A549 treated with GW870086 at 1 μM for 4 hours (cell line): ENCODE measurements around the gene IP6K1. TPM values are rescaled to one million over a fixed set of nuclear protein-coding genes. Genes with fewer than 3 reads are reported as not detected.

Source experiments
- total RNA-seq: library from RNA; stranded (reverse); fragments of 200-300 nt; extraction: Qiagen RNA extraction; gene quantifications from 5 replicates; pipeline ENCODE4 v1.2.3, GENCODE V29; 2022; ENCODE audit warnings: low read depth

IP6K1 gene
- 19.7 to 24.1 TPM (median 21.3 TPM) in 5 replicates for total RNA-seq

GRCh38 chr3:49786357-49787181, at the start of gene IP6K1:
TSS of gene IP6K1 (minus strand) at chr3:49786542. CDS start at chr3:49748040, 38,502 bp downstream.

GRCh38 chr3:49813497-49814174, 27.3 kb upstream of the IP6K1 start, which contains the start of gene UBA7:
TSS of gene UBA7 (minus strand) at chr3:49813953. CDS start at chr3:49813787, 166 bp downstream.

GRCh38 chr3:49802719-49803464, 16.6 kb upstream of the IP6K1 start, which contains the start of gene INKA1:
TSS of gene INKA1 (plus strand) at chr3:49803261. CDS start at chr3:49803393, 132 bp downstream.

GRCh38 chr3:49799761-49800160, 13.4 kb upstream of the IP6K1 start, which contains the start of gene CDHR4:
TSS of gene CDHR4 (minus strand) at chr3:49799873. CDS start at chr3:49799812, 61 bp downstream.

GRCh38 chr3:49723628-49724551, 62.5 kb downstream of the IP6K1 start, which contains the start of gene GMPPB:
TSS of gene GMPPB (minus strand) at chr3:49723951. CDS start at chr3:49723726, 225 bp downstream.

GRCh38 chr3:49719214-49719884, 67.0 kb downstream of the IP6K1 start, which contains the start of gene AMIGO3:
TSS of gene AMIGO3 (minus strand) at chr3:49719684. CDS start at chr3:49719465, 219 bp downstream.

GRCh38 chr3:49689046-49689907, 97.1 kb downstream of the IP6K1 start, which contains the start of the genes MST1 and RNF123:
TSS of gene MST1 (minus strand) at chr3:49689474. CDS start at chr3:49688691, 783 bp downstream.
TSS of gene RNF123 (plus strand) at chr3:49689557. CDS start at chr3:49691166, 1,609 bp downstream.

Other genes starting within 250 kb of the IP6K1 start
- gene BSN, start 232.1 kb downstream of the IP6K1 start, total RNA-seq: 0.05 to 0.22 TPM (median 0.15 TPM) in 5 replicates
- gene APEH, start 112.2 kb downstream of the IP6K1 start, total RNA-seq: 57.3 to 70.8 TPM (median 63.6 TPM) in 5 replicates
- gene MST1, start 97.1 kb downstream of the IP6K1 start, total RNA-seq: 1.2 to 2.2 TPM (median 1.7 TPM) in 5 replicates
- gene RNF123, start 97.0 kb downstream of the IP6K1 start, total RNA-seq: 10.2 to 15.0 TPM (median 13.6 TPM) in 5 replicates
- 0.52 to 1.8 TPM (median 0.64 TPM) in 5 replicates for gene AMIGO3, start 66.9 kb downstream of the IP6K1 start, total RNA-seq
- gene GMPPB, start 62.6 kb downstream of the IP6K1 start, total RNA-seq: 14.9 to 18.9 TPM (median 18.2 TPM) in 5 replicates
- gene CDHR4, start 13.3 kb upstream of the IP6K1 start, total RNA-seq: 0.21 to 0.52 TPM (median 0.32 TPM) in 4 of 5 replicates, not detected in the other
- 1.1 to 2.3 TPM (median 1.9 TPM) in 5 replicates for gene INKA1, start 16.7 kb upstream of the IP6K1 start, total RNA-seq
- 0.32 to 1.0 TPM (median 0.60 TPM) in 5 replicates for gene UBA7, start 27.4 kb upstream of the IP6K1 start, total RNA-seq
- gene TRAIP, start 70.0 kb upstream of the IP6K1 start, total RNA-seq: 9.2 to 14.6 TPM (median 12.7 TPM) in 5 replicates
- gene CAMKV, start 83.4 kb upstream of the IP6K1 start, total RNA-seq: 0.30 to 0.63 TPM (median 0.45 TPM) in 5 replicates
- gene MST1R, start 117.3 kb upstream of the IP6K1 start, total RNA-seq: 5.4 to 8.4 TPM (median 7.7 TPM) in 5 replicates
- 5.6 to 9.7 TPM (median 7.5 TPM) in 5 replicates for gene MON1A, start 143.3 kb upstream of the IP6K1 start, total RNA-seq
- 23.3 to 27.5 TPM (median 26.0 TPM) in 5 replicates for gene RBM6, start 153.6 kb upstream of the IP6K1 start, total RNA-seq